ENCODE measurements around the gene GDI2. TPM values are rescaled to one million over a fixed set of nuclear protein-coding genes. Genes with fewer than 3 reads are reported as not detected.

GDI2 gene
- total RNA-seq, 4 donors from 2014 or later = 219 to 281 (median 241) TPM

DNA sequence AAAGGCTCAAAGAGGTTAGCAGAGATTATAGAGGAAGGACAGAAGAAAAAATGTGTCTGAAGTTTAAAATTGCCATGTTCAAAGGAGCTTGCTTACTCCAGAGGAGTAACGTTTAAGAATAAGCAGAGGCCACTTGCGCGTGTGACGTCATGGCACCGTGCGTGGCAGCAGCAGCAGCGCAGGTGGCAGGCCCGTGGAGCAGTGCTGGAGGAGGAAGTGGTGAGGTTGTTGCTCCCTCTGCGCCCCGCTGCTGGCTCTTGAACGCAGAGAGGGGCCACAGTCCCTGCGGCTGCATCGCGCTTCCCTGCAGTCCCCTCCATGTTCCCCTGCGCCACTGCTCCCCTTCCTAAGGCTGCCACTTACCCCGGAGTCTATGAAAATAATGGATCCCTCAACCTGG, 37.5 kb downstream of the GDI2 start:
- no peak for DNase-seq (ENCODE audit: low spot score in 2 of 2)
- 81 to 83% methylated on average over 16 of the region's 16 CpGs for WGBS, 2 donors
- no peak for TF ChIP-seq POLR2A (IDR thresholded peaks at IDR 0.05)
- TF ChIP-seq, protein P1, sequence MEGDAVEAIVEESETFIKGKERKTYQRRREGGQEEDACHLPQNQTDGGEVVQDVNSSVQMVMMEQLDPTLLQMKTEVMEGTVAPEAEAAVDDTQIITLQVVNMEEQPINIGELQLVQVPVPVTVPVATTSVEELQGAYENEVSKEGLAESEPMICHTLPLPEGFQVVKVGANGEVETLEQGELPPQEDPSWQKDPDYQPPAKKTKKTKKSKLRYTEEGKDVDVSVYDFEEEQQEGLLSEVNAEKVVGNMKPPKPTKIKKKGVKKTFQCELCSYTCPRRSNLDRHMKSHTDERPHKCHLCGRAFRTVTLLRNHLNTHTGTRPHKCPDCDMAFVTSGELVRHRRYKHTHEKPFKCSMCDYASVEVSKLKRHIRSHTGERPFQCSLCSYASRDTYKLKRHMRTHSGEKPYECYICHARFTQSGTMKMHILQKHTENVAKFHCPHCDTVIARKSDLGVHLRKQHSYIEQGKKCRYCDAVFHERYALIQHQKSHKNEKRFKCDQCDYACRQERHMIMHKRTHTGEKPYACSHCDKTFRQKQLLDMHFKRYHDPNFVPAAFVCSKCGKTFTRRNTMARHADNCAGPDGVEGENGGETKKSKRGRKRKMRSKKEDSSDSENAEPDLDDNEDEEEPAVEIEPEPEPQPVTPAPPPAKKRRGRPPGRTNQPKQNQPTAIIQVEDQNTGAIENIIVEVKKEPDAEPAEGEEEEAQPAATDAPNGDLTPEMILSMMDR (IDR thresholded peaks at IDR 0.05) = no peak
- H3K4me3 ChIP-seq (ENCODE audit: low read depth, poor library complexity, severe bottlenecking) = no peak overlapping the region
- intact Hi-C loops (cut with DNase I; ENCODE audit: low total_unique reads) = no loop called here

DNA sequence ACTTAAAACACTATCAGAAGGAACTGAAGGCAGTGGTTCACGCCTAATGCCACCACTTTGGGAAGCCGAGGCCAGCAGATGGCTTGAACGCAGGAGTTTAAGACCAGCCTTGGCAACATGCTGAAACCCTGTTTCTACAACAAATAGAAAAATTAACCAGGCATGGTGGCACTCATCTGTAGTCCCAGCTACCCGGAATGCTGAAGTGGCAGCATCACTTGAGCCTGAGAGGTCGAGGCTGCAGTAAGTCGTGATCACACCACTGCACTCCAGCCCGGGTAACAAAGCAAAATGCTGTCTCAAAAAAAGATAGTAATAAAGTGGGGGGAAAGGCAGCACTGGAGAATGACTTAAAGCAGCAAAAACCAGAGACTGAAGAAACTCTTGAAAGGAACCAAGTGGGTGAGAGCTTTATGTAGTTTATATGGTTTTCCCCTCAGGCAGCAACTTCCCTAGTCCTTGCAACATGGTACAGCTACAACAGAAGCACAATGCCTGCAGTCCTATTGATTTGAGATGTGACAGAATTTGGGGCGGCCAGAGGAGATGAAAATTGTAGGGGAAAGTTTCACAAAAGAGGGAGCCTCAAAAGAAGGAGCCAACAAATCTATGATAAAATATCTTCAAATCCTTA, 38.1 kb downstream of the GDI2 start:
- 96% methylated on average over 8 of the region's 8 CpGs for WGBS, 2 donors
- TF ChIP-seq, protein P1 (IDR thresholded peaks at IDR 0.05) = no peak
- no peak for TF ChIP-seq POLR2A (IDR thresholded peaks at IDR 0.05)
- intact Hi-C loops (cut with DNase I; ENCODE audit: low total_unique reads) = no loop called here
- no peak overlapping the region for H3K4me3 ChIP-seq (ENCODE audit: low read depth, poor library complexity, severe bottlenecking)
- no peak for DNase-seq (ENCODE audit: low spot score in 2 of 2)

DNA sequence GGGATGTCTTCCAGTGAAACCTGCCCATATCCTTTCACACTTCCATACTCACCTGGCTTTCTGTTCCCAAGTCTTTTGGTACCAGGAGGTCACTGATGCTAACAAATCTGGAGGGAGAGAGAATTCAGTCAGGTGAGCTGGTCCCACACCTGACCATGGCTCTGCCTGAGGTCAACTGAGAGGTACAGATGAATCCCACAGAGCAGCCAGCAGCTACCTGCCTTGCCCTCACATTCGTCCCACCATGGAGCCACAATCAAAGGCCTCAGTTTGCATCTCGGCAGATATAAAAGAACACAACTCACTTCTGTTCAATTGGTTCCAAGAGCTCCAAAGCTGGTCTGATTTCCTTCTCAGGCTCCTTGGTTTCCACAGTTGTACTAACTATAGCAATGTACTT, 47.0 kb downstream of the GDI2 start:
- no peak for DNase-seq (ENCODE audit: low spot score in 2 of 2)
- 96 to 100% methylated on average over 2 of the region's 2 CpGs for WGBS, 2 donors
- TF ChIP-seq POLR2A (IDR thresholded peaks at IDR 0.05) = no peak
- TF ChIP-seq, protein P1 (IDR thresholded peaks at IDR 0.05) = no peak
- no peak overlapping the region for H3K4me3 ChIP-seq (ENCODE audit: low read depth, poor library complexity, severe bottlenecking)
- intact Hi-C loops (cut with DNase I; ENCODE audit: low total_unique reads) = no loop called here

DNA sequence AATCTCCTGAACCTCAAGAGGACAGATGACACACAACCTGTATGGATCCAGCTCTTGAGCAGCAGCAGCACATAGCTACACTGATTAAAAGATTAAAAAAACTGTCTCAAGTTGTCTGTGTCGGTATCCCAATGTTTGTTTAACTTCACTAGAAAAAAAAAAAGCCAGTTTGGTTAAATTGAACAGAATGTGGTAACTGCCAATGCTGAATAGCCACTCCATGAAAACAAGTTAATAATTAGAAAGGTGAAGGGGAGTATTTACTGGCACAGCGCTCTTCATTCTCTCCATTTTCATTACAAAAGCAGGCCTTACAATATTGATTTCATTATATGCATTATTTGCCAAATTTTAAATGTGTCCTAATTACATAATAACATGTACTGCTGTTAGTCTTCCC, 47.6 kb downstream of the GDI2 start:
- 93 to 98% methylated on average over 2 of the region's 2 CpGs for WGBS, 2 donors
- TF ChIP-seq, protein P1 (IDR thresholded peaks at IDR 0.05) = no peak
- TF ChIP-seq POLR2A (IDR thresholded peaks at IDR 0.05) = no peak
- H3K4me3 ChIP-seq (ENCODE audit: low read depth, poor library complexity, severe bottlenecking) = no peak overlapping the region
- DNase-seq (ENCODE audit: low spot score in 2 of 2) = no peak
- intact Hi-C loops (cut with DNase I; ENCODE audit: low total_unique reads) = no loop called here

GRCh38 chr10:5764422-5765297, 48.6 kb downstream of the GDI2 start:
- no peak for DNase-seq (ENCODE audit: low spot score in 2 of 2)
- intact Hi-C loops (cut with DNase I; ENCODE audit: low total_unique reads) = no loop called here
- H3K4me3 ChIP-seq (ENCODE audit: low read depth, poor library complexity, severe bottlenecking) = no peak overlapping the region
- 95 to 97% methylated on average over 10 of the region's 10 CpGs for WGBS, 2 donors
- TF ChIP-seq, protein P1 (IDR thresholded peaks at IDR 0.05) = no peak
- no peak for TF ChIP-seq POLR2A (IDR thresholded peaks at IDR 0.05)

Measured in lower leg skin (tissue), 4 donors.